ENCODE data around the gene HUNK. TPM values are rescaled to one million over a fixed set of nuclear protein-coding genes. Genes with fewer than 3 reads are reported as not detected.

HUNK gene
- polyA plus RNA-seq, 1 donor = 9.1 TPM

DNA sequence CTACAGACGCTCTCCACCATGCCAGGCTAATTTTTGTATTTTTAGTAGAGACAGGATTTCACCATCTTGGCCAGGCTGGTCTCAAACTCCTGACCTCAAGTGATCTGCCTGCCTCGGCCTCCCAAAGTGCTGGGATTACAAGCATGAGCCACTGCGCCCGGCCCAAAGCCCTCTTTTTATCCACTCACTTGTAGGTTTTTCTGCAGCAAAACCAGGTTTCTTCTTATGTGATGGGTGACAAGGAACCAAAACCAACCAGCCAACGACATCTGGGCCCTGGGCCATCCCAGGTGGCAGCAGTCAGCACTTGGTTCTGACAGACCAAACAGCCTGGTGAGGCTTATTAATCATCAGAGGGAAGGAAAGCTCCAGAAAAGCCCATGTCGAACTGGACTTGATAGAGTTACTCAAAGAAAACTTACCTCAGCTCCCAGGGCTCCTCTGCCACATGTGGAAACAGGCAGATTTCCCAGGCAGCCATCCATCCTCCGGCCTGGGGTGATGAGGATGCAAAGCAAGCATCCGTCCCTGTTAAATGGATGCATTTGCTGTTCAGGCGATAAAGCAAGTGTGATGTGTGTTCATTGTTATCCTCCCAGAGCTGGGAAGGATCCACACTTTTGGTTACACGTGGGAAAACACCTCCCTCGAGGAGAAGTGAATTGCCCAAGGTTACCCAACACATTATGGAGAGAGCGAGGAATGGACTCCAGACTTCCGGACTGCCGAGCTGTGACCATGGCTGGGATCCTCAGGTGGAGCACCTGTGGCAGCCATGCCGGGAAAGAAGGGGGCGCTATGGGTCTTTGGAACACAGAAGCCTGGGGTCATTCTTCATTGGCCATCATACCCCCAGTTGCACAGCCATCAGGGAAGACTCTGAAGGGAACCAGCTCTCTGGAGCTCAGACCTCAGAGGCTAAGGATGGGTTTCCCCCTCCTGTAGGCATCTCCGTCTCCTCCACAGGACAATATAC lies 118.8 kb downstream of the HUNK start:
- Histone ChIP-seq H3K4me1 (ENCODE audit: control insufficient read depth, insufficient read depth, low read length) (peaks cover 5% of the 10 kb centered on the region), H3K9me3 (ENCODE audit: control insufficient read depth, low read depth, low read length) (no peaks in the 10 kb centered on the region), H3K36me3 (ENCODE audit: control insufficient read depth, insufficient read depth, low read length) (peaks cover 36% of the 10 kb centered on the region), H3K4me3 (ENCODE audit: low read length) (no peak overlapping the region), H3K27ac (ENCODE audit: low read length) (no peak overlapping the region), H3K27me3 (ENCODE audit: control insufficient read depth, insufficient read depth, low read length) (no peaks in the 10 kb centered on the region)
- WGBS (ENCODE audit: insufficient coverage, low lambda C conversion rate) = no CpG with 5 or more reads among the region's 17 CpGs
- DNase-seq = no peak

GRCh38 chr21:31992391-31992790 lies 119.6 kb downstream of the HUNK start:
- WGBS (ENCODE audit: insufficient coverage, low lambda C conversion rate) = no CpG with 5 or more reads among the region's 11 CpGs
- no peak for DNase-seq
- Histone ChIP-seq H3K36me3 (ENCODE audit: control insufficient read depth, insufficient read depth, low read length) (peaks cover 42% of the 10 kb centered on the region), H3K4me3 (ENCODE audit: low read length) (no peak overlapping the region), H3K4me1 (ENCODE audit: control insufficient read depth, insufficient read depth, low read length) (peaks cover 5% of the 10 kb centered on the region), H3K9me3 (ENCODE audit: control insufficient read depth, low read depth, low read length) (no peaks in the 10 kb centered on the region), H3K27ac (ENCODE audit: low read length) (no peak overlapping the region), H3K27me3 (ENCODE audit: control insufficient read depth, insufficient read depth, low read length) (no peaks in the 10 kb centered on the region)

- Histone ChIP-seq H3K9me3 (ENCODE audit: control insufficient read depth, low read depth, low read length) (no peaks in the 10 kb centered on the region), H3K27me3 (ENCODE audit: control insufficient read depth, insufficient read depth, low read length) (no peaks in the 10 kb centered on the region), H3K27ac (ENCODE audit: low read length) (no peak overlapping the region), H3K4me3 (ENCODE audit: low read length) (no peak overlapping the region), H3K36me3 (ENCODE audit: control insufficient read depth, insufficient read depth, low read length) (peaks cover 53% of the 10 kb centered on the region), H3K4me1 (ENCODE audit: control insufficient read depth, insufficient read depth, low read length) (no peaks in the 10 kb centered on the region)
- WGBS (ENCODE audit: insufficient coverage, low lambda C conversion rate) = 97% methylated on average over 5 of the region's 10 CpGs
- no peak for DNase-seq
These were observed 121.3 kb downstream of the HUNK start for GRCh38 chr21:31993826-31994825.

GRCh38 chr21:31997191-31997590 lies 124.4 kb downstream of the HUNK start:
- DNase-seq = no peak
- Histone ChIP-seq H3K4me3 (ENCODE audit: low read length) (no peak overlapping the region), H3K4me1 (ENCODE audit: control insufficient read depth, insufficient read depth, low read length) (no peaks in the 10 kb centered on the region), H3K27ac (ENCODE audit: low read length) (no peak overlapping the region), H3K9me3 (ENCODE audit: control insufficient read depth, low read depth, low read length) (no peaks in the 10 kb centered on the region), H3K27me3 (ENCODE audit: control insufficient read depth, insufficient read depth, low read length) (no peaks in the 10 kb centered on the region), H3K36me3 (ENCODE audit: control insufficient read depth, insufficient read depth, low read length) (peaks cover 52% of the 10 kb centered on the region)
- 80% methylated on average over 1 of the region's 4 CpGs for WGBS (ENCODE audit: insufficient coverage, low lambda C conversion rate)

GRCh38 chr21:31999810-32000468 lies 127.1 kb downstream of the HUNK start:
- Histone ChIP-seq H3K27ac (ENCODE audit: low read length) (no peak overlapping the region), H3K36me3 (ENCODE audit: control insufficient read depth, insufficient read depth, low read length) (peaks cover 50% of the 10 kb centered on the region), H3K27me3 (ENCODE audit: control insufficient read depth, insufficient read depth, low read length) (no peaks in the 10 kb centered on the region), H3K4me3 (ENCODE audit: low read length) (no peak overlapping the region), H3K4me1 (ENCODE audit: control insufficient read depth, insufficient read depth, low read length) (no peaks in the 10 kb centered on the region), H3K9me3 (ENCODE audit: control insufficient read depth, low read depth, low read length) (no peaks in the 10 kb centered on the region)
- WGBS (ENCODE audit: insufficient coverage, low lambda C conversion rate) = no CpG with 5 or more reads among the region's 12 CpGs
- no peak for DNase-seq

GRCh38 chr21:32001390-32001789 lies 128.6 kb downstream of the HUNK start:
- Histone ChIP-seq H3K27me3 (ENCODE audit: control insufficient read depth, insufficient read depth, low read length) (no peaks in the 10 kb centered on the region), H3K9me3 (ENCODE audit: control insufficient read depth, low read depth, low read length) (no peaks in the 10 kb centered on the region), H3K27ac (ENCODE audit: low read length) (no peak overlapping the region), H3K36me3 (ENCODE audit: control insufficient read depth, insufficient read depth, low read length) (peaks cover 37% of the 10 kb centered on the region), H3K4me3 (ENCODE audit: low read length) (no peak overlapping the region), H3K4me1 (ENCODE audit: control insufficient read depth, insufficient read depth, low read length) (no peaks in the 10 kb centered on the region)
- WGBS (ENCODE audit: insufficient coverage, low lambda C conversion rate) = no CpG with 5 or more reads among the region's 11 CpGs
- DNase-seq = peak; percentile 48 to 64

DNA sequence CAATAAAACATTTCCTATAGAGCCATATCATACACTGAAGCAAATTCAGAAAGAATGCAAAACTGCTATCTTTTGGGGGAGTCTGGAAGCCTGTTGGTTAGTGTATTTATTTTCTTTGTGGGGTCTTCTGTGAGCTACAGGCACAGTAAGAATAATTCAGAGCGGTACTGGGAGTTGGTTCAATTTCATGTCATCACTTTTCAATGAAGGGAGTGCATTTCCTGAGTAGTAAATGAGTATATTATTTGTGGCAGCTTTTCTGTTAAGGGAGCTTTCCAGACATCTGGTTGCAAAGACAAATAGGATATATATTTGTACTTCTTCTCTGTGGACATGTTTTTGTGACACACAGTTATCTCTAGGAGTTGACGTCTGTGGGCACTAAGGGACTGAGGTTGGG lies 130.6 kb downstream of the HUNK start:
- Histone ChIP-seq H3K27me3 (ENCODE audit: control insufficient read depth, insufficient read depth, low read length) (no peaks in the 10 kb centered on the region), H3K27ac (ENCODE audit: low read length) (no peak overlapping the region), H3K36me3 (ENCODE audit: control insufficient read depth, insufficient read depth, low read length) (peaks cover 21% of the 10 kb centered on the region), H3K9me3 (ENCODE audit: control insufficient read depth, low read depth, low read length) (no peaks in the 10 kb centered on the region), H3K4me3 (ENCODE audit: low read length) (no peak overlapping the region), H3K4me1 (ENCODE audit: control insufficient read depth, insufficient read depth, low read length) (no peaks in the 10 kb centered on the region)
- no CpG with 5 or more reads among the region's 2 CpGs for WGBS (ENCODE audit: insufficient coverage, low lambda C conversion rate)
- DNase-seq = no peak

DNA sequence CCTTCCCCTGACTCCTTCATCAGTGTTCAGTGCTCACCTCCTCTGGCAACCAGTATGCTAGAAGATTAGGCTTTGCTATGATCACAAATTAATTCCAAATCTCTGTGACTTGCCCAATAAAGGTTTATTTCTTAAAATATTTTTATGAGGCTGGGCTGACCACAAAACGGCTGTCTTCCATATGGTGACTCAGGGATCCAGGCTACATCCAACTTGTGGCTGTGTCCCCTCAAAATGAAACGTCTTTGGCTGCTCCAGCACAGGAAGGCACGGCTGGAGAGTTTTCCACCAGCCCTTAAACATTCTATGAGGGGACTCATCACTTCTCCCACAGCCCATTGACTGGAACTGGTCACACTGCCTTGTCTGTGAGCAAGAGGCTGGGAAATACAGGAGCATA lies 131.5 kb downstream of the HUNK start:
- no peaks in the 10 kb centered on the region for H3K9me3 ChIP-seq (ENCODE audit: control insufficient read depth, low read depth, low read length)
- no peak overlapping the region for H3K27ac ChIP-seq (ENCODE audit: low read length)
- H3K27me3 ChIP-seq (ENCODE audit: control insufficient read depth, insufficient read depth, low read length) = no peaks in the 10 kb centered on the region
- WGBS (ENCODE audit: insufficient coverage, low lambda C conversion rate) = no CpG with 5 or more reads among the region's 3 CpGs
- H3K36me3 ChIP-seq (ENCODE audit: control insufficient read depth, insufficient read depth, low read length) = peaks cover 13% of the 10 kb centered on the region
- H3K4me1 ChIP-seq (ENCODE audit: control insufficient read depth, insufficient read depth, low read length) = no peaks in the 10 kb centered on the region
- no peak for DNase-seq
- H3K4me3 ChIP-seq (ENCODE audit: low read length) = no peak overlapping the region

- no peaks in the 10 kb centered on the region for H3K4me1 ChIP-seq (ENCODE audit: control insufficient read depth, insufficient read depth, low read length)
- H3K27ac ChIP-seq (ENCODE audit: low read length) = no peak overlapping the region
- no peak overlapping the region for H3K4me3 ChIP-seq (ENCODE audit: low read length)
- no CpG with 5 or more reads among the region's 5 CpGs for WGBS (ENCODE audit: insufficient coverage, low lambda C conversion rate)
- no peaks in the 10 kb centered on the region for H3K36me3 ChIP-seq (ENCODE audit: control insufficient read depth, insufficient read depth, low read length)
- DNase-seq = no peak
- no peaks in the 10 kb centered on the region for H3K9me3 ChIP-seq (ENCODE audit: control insufficient read depth, low read depth, low read length)
- H3K27me3 ChIP-seq (ENCODE audit: control insufficient read depth, insufficient read depth, low read length) = no peaks in the 10 kb centered on the region
These were observed 134.6 kb downstream of the HUNK start for GRCh38 chr21:32007456-32007855.

GRCh38 chr21:32008714-32009113 lies 135.9 kb downstream of the HUNK start:
- Histone ChIP-seq H3K36me3 (ENCODE audit: control insufficient read depth, insufficient read depth, low read length) (no peaks in the 10 kb centered on the region), H3K27me3 (ENCODE audit: control insufficient read depth, insufficient read depth, low read length) (no peaks in the 10 kb centered on the region), H3K9me3 (ENCODE audit: control insufficient read depth, low read depth, low read length) (no peaks in the 10 kb centered on the region), H3K27ac (ENCODE audit: low read length) (no peak overlapping the region), H3K4me1 (ENCODE audit: control insufficient read depth, insufficient read depth, low read length) (no peaks in the 10 kb centered on the region), H3K4me3 (ENCODE audit: low read length) (no peak overlapping the region)
- WGBS (ENCODE audit: insufficient coverage, low lambda C conversion rate) = 100% methylated on average over 1 of the region's 2 CpGs
- DNase-seq = no peak

Data from large intestine (tissue), 3 donors.